Measurements from ENCODE around the gene HDAC9.

GRCh38 chr7:18831419-18831818 lies 335.9 kb downstream of the HDAC9 start:
- TF ChIP-seq CTCF (IDR thresholded peaks at IDR 0.05) (no peak), POLR2A (IDR thresholded peaks at IDR 0.05) (no peak)

Data from adrenal gland (tissue), 5 donors.